Measurements from ENCODE around the gene RUNX3.
"Not testable (repeated sequence)": the region's sequence is repeated elsewhere in the genome, so short reads cannot be mapped to it uniquely, and the experiment has no call there.

Gene RUNX3

GRCh38 chr1:24930260-24931145 lies at the start of gene RUNX3:
Gene RUNX3, minus strand, starts transcription at chr1:24930276. Its CDS starts 408 bp downstream, at chr1:24929868.
- no peak for DNase-seq

- DNase-seq = not testable (repeated sequence)
Measured at GRCh38 chr1:24979232-24979631, 49.2 kb upstream of the RUNX3 start.

GRCh38 chr1:24978383-24979032 lies 48.4 kb upstream of the RUNX3 start:
- DNase-seq = no peak

- no peak for DNase-seq
Measured at GRCh38 chr1:24975391-24975790, 45.3 kb upstream of the RUNX3 start.

GRCh38 chr1:24973315-24973714 lies 43.2 kb upstream of the RUNX3 start:
- DNase-seq = no peak

GRCh38 chr1:24972915-24973242 lies 42.8 kb upstream of the RUNX3 start:
- DNase-seq = no peak

GRCh38 chr1:24972221-24972914 lies 42.3 kb upstream of the RUNX3 start:
- DNase-seq = no peak

GRCh38 chr1:24970926-24971875 lies 41.1 kb upstream of the RUNX3 start:
- DNase-seq = no peak

GRCh38 chr1:24970399-24970753 lies 40.3 kb upstream of the RUNX3 start:
- DNase-seq = no peak

GRCh38 chr1:24969596-24970398 lies 39.7 kb upstream of the RUNX3 start:
- DNase-seq = no peak

GRCh38 chr1:24968941-24969585 lies 39.0 kb upstream of the RUNX3 start:
- DNase-seq = no peak

GRCh38 chr1:24967962-24968361 lies 37.9 kb upstream of the RUNX3 start:
- no peak for DNase-seq

GRCh38 chr1:24967555-24967954 lies 37.5 kb upstream of the RUNX3 start:
- no peak for DNase-seq

GRCh38 chr1:24966724-24967346 lies 36.8 kb upstream of the RUNX3 start:
- no peak for DNase-seq

- no peak for DNase-seq
Measured at GRCh38 chr1:24966121-24966723, 36.1 kb upstream of the RUNX3 start.

GRCh38 chr1:24965571-24965930 lies 35.5 kb upstream of the RUNX3 start:
- DNase-seq = no peak

GRCh38 chr1:24964811-24965570 lies 34.9 kb upstream of the RUNX3 start:
- peak; percentile 83 for DNase-seq

- no peak for DNase-seq
Measured at GRCh38 chr1:24963943-24964693, 34.0 kb upstream of the RUNX3 start.

All from left hindlimb (tissue), 1 donor.